ENCODE data around the gene LCLAT1.

- TF ChIP-seq, protein P1, sequence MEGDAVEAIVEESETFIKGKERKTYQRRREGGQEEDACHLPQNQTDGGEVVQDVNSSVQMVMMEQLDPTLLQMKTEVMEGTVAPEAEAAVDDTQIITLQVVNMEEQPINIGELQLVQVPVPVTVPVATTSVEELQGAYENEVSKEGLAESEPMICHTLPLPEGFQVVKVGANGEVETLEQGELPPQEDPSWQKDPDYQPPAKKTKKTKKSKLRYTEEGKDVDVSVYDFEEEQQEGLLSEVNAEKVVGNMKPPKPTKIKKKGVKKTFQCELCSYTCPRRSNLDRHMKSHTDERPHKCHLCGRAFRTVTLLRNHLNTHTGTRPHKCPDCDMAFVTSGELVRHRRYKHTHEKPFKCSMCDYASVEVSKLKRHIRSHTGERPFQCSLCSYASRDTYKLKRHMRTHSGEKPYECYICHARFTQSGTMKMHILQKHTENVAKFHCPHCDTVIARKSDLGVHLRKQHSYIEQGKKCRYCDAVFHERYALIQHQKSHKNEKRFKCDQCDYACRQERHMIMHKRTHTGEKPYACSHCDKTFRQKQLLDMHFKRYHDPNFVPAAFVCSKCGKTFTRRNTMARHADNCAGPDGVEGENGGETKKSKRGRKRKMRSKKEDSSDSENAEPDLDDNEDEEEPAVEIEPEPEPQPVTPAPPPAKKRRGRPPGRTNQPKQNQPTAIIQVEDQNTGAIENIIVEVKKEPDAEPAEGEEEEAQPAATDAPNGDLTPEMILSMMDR (IDR thresholded peaks at IDR 0.05; ENCODE audit: low read depth, low read length, poor library complexity, severe bottlenecking), result no peak
- no peak for TF ChIP-seq EZH2phosphoT487 (IDR thresholded peaks at IDR 0.05; ENCODE audit: borderline replicate concordance, low read length)
These were observed 19.3 kb upstream of the LCLAT1 start for GRCh38 chr2:30427606-30428347.

All from DOHH2 (cell line).